HG02981 (cell line): ENCODE data around the gene CNPY1.

Experiments used
- ATAC-seq: cut with Tn5 transposase; IDR thresholded peaks from one replicate; pipeline ENCODE4 v1.9.1; 2021; ENCODE audit warnings: mild to moderate bottlenecking, moderate library complexity; ENCODE audit not compliant: unreplicated experiment

The CNPY1 gene

DNA sequence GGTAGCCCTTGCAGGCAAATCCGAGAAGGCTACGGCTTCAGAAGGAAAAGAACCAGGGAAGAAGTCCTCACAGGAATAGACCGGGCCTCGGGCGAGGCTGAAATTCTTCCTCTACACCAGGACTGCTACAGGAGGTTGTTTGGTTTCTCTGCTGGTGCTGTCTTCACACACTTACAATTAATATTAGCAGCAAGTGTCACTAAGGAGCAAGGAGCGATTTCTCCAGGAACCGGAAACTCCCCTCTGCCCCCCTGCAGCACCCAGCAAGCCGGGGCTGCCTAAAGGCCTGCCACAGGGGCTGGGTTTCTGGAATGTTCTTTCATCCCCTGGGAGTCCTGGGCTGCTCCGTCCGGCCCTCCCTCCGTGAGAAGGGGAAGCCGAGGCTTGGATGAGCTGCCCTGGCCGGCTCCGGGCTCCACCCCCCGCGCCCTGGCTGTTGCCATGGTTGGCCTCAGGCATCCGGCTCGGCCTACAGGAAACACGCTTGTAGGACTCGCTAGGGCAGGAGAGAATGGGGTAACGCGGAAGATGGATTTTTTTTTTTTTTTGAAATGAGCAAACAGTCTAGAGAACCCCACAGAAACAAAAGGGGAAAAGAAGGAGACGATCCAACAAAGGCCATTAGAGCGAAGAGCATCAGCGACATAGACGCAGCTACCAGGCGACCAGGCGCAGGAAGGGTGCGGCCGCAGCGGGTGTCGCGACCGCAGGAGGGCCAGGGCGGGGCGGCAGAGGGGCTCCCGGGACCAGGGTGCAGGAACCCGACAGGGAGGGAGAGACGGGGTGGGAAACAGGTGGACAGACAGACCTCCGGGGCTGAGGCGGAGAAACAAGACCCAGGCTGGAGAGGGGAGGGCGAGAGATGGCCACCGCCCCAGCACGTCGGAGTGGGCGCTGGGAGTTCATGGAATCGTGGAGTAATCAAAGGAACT, 55.4 kb downstream of the CNPY1 start:
- peak; percentile 97 for ATAC-seq

DNA sequence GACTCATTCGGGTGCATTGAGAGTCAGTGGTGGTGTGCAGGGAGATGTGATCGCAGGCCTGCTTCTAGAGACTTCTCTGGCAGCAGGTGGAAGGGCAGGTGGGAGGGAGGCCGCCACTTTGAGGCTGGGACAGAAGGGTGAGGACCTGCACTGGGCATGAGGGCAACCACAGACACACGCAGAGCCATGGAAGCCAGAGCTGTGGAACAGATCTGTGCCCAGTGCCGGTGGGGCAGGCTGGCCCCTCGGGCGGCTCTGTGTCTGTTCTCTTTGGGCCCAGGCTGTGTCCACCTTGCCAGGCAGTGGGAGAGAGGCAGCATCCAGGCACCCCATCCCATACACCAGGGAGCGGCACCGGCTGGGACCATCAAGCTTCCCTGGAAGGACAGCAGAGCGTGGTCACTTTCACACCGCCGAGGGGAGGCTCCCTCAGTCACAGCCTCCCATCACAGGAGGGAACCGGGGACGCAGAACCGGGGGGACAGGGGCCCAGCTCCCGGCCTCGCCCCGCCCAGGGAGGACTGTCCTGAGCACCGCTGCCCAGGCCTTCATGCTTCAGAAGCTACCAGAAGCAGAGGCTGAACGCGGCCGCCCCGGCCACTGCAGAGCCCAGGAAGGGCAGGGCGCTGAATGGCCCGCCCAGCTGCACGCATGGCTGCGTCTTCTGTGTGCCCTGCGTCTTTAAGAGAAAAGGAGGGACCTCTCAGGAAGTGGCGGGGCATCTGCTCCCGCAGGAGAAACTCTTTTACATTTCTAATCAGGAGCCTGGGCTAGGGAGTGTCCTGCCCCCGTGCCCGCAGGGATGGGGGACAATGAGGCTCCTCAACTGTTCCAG, 56.3 kb downstream of the CNPY1 start:
- peak; percentile 24 for ATAC-seq

- ATAC-seq, result no peak
These were observed 57.1 kb downstream of the CNPY1 start for GRCh38 chr7:155489158-155489840.

GRCh38 chr7:155488483-155489127, 57.8 kb downstream of the CNPY1 start:
- ATAC-seq, result no peak

GRCh38 chr7:155487509-155488482, 58.6 kb downstream of the CNPY1 start:
- ATAC-seq, result no peak

- no peak for ATAC-seq
These were observed 59.4 kb downstream of the CNPY1 start for GRCh38 chr7:155486783-155487508.

- no peak for ATAC-seq
These were observed 61.6 kb downstream of the CNPY1 start for GRCh38 chr7:155484483-155485399.

DNA sequence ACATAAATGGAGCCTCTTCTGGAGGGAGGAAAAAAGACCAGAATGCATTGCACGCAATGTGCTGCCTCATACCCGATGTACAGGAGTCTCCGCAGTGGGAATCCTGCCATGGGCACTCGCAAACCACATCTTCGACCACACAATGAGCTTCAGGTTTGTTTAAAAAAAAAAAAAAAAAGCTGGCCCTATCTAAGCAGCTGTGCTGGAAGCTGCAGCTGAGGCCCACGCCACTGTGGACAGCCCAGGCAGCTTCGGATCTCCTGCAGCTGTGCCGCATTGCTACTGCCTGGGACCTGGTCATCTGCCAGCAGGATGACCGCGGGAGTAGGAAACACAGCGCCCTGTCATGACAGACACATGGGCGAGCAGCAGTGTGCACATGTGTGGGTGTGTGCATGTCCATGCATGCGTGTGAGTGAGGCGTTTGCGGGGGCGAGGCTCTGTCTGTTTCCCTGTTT, 62.5 kb downstream of the CNPY1 start:
- no peak for ATAC-seq

DNA sequence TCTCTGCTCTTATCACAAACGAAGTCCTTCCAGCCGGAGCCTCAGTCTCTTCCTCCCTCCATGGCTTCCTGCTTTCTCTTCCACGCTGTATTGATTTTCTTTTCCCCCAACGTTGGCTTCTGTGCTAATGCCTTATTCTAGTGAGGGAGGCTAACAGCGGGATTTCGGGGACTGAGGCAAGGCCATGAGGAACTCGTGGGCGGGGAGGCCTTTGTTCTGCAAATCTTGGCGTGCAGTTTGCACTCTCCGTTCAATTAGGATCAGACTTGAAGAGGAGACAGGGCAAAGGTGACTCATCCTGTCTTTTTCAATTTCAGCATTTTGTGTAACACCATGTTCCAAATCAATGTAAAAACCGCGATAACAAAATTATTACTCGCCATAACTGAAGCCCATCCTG, 63.1 kb downstream of the CNPY1 start:
- no peak for ATAC-seq

GRCh38 chr7:155482511-155483183, 63.7 kb downstream of the CNPY1 start:
- ATAC-seq, result no peak

- ATAC-seq, result no peak
These were observed 64.6 kb downstream of the CNPY1 start for GRCh38 chr7:155481764-155482163.

- ATAC-seq, result peak; percentile 96
These were observed 68.9 kb downstream of the CNPY1 start for GRCh38 chr7:155477476-155477875.

GRCh38 chr7:155471718-155472117, 74.6 kb downstream of the CNPY1 start:
- ATAC-seq, result no peak

- no peak for ATAC-seq
These were observed 75.4 kb downstream of the CNPY1 start for GRCh38 chr7:155470686-155471638.

DNA sequence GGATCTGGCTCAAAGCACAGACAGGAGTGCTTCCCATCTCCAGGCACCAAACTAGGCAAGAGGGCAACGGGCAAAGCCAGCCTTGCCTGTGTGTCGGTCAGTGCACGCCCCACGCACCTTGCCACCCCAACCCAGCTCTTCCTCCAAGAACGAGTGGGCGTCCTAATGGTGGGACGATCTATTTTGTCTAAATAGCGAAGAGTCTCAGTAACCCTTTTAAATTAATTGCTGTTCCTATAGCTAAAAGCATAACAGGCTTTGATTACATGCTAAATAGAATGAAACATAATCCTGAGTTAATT, 76.2 kb downstream of the CNPY1 start:
- ATAC-seq, result no peak
